H1 (cell line): ENCODE data around the gene ANKH. TPM values are rescaled to one million over a fixed set of nuclear protein-coding genes. Genes with fewer than 3 reads are reported as not detected.

Experiments
- ATF2 ChIP-seq: IDR thresholded peaks from 2 replicates; pipeline ENCODE4 v1.6.1; 2012; ENCODE audit warnings: low read length, inconsistent platforms
- BACH1 ChIP-seq: IDR thresholded peaks from 2 replicates; pipeline ENCODE4 v1.6.1; 2012; ENCODE audit warnings: low read length, improper control_type of control experiment
- CHD1 ChIP-seq: IDR thresholded peaks from 2 replicates; pipeline ENCODE4 v1.6.1; 2012; ENCODE audit warnings: low read depth, low read length, improper control_type of control experiment
- CHD7 ChIP-seq: fragments of 300-600 bp; sonication (generic); IDR thresholded peaks from 2 replicates; pipeline ENCODE4 v1.7.1; 2012; ENCODE audit warnings: low read length, moderate library complexity, mild to moderate bottlenecking, inconsistent platforms; ENCODE audit not compliant: insufficient replicate concordance
- EZH2 ChIP-seq: fragments of 200-600 bp; sonication (generic); IDR thresholded peaks from 2 replicates; pipeline ENCODE4 v1.7.1; 2012; ENCODE audit warnings: low read depth, mild to moderate bottlenecking, moderate library complexity, low read length, inconsistent platforms; ENCODE audit not compliant: severe bottlenecking
- GTF2F1 ChIP-seq: IDR thresholded peaks from 2 replicates; pipeline ENCODE4 v1.6.1; 2012; ENCODE audit warnings: low read depth, low read length, improper control_type of control experiment, borderline replicate concordance
- KDM4A ChIP-seq: IDR thresholded peaks from one replicate; pipeline ENCODE4 v1.7.1; 2012; ENCODE audit warnings: low read depth, mild to moderate bottlenecking, moderate library complexity, low read length, inconsistent platforms; ENCODE audit not compliant: severe bottlenecking
- MAFK ChIP-seq: IDR thresholded peaks from 2 replicates; pipeline ENCODE4 v1.6.1; 2012; ENCODE audit warnings: low read depth, mild to moderate bottlenecking, improper control_type of control experiment, low read length
- PHF8 ChIP-seq: fragments of 200-600 bp; sonication (generic); conservative IDR thresholded peaks from 2 replicates; pipeline ENCODE4 v1.7.1; 2012; ENCODE audit warnings: low read depth, mild to moderate bottlenecking, inconsistent platforms, low read length, moderate library complexity
- POU5F1 ChIP-seq: IDR thresholded peaks from 2 replicates; pipeline ENCODE4 v1.6.1; 2011; ENCODE audit warnings: low read depth, mild to moderate bottlenecking, low read length, moderate library complexity
- polyA plus RNA-seq, 7 experiments: library from polyadenylated mRNA; depleted of rRNA in 3 of 7; stranded (reverse) in 5 of 7; unstranded in 2 of 7; fragments of >200 nt in 5 of 7; fragments of 200-250 nt in 2 of 7; gene quantifications; 1 replicate in 5 of 7; 2 replicates in 1 of 7; 4 replicates in 1 of 7; pipeline versions ENCODE4 v1.2.1 to v1.2.3, GENCODE V29; 2011 to 2013; ENCODE audit warnings: missing spikeins in 2 of 7, mixed read lengths in 2 of 7
- total RNA-seq: library from RNA; stranded (reverse); fragmentation: NEBNext Ultra II Directional; extraction: Animal tissue kit (Norgen Biotek cat#: 25700); gene quantifications from 2 replicates; pipeline ENCODE4 v1.2.1, GENCODE V29; 2021

ANKH gene
- total and polyA plus RNA-seq, 2 of the 8 experiments (the other 6 are each of a cell fraction or from before 2014, with no cell fraction given), result 5.3 to 13.0 TPM

DNA sequence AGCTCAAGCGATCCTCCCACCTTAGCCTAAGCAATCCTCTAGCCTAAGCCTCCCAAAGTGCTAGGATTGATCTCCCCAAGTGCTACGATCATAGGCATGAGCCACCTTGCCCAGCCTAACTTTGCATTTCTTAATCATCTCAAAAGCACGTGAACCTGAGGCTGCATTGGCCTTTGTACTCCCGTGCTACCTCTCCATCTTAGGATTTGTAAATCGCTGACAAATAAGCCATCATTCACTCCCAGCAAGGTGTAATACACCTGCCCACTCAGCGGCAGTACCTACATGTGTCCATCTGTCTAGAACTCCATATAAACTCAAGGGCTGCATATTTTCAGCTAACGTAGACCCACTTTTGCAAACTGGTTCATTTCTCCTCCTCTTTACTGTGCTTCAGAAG, 2.8 kb downstream of the ANKH start (continued):
- TF ChIP-seq CHD7 (no peak), GTF2F1 (no peak), ATF2 (no peak), POU5F1 (no peak), KDM4A (no peak), CHD1 (no peak), BACH1 (no peak), PHF8 (no peak), MAFK (no peak), EZH2 (no peak)
